H7 (cell line): ENCODE data around the gene TSNAX. TPM values are rescaled to one million over a fixed set of nuclear protein-coding genes. Genes with fewer than 3 reads are reported as not detected.

Experiments used
- DNase-seq: peaks from one replicate; pipeline ENCODE4 v3.0.0; 2012
- H3K27me3 ChIP-seq: 2 replicates; pipeline ENCODE4 v1.6.0; 2011; ENCODE audit warnings: mild to moderate bottlenecking, low read length; ENCODE audit not compliant: control insufficient read depth, insufficient read depth
- H3K36me3 ChIP-seq: replicated peaks from 2 replicates; pipeline ENCODE4 v1.5.1; 2011; ENCODE audit warnings: low read length; ENCODE audit not compliant: control insufficient read depth, insufficient read depth
- H3K4me3 ChIP-seq: 2 replicates; pipeline ENCODE4 v1.5.1; 2011; ENCODE audit warnings: low read depth, mild to moderate bottlenecking, control low read depth, low read length, moderate library complexity; ENCODE audit not compliant: insufficient read depth
- total RNA-seq: library from RNA; depleted of rRNA; stranded (reverse); fragments of >200 nt; shearing (Covaris generic); gene quantifications from 2 replicates; pipeline ENCODE4 v1.2.3, GENCODE V29; 2014

Gene TSNAX
- total RNA-seq, 1 experiment from 2014 or later = 51.0 TPM

DNA sequence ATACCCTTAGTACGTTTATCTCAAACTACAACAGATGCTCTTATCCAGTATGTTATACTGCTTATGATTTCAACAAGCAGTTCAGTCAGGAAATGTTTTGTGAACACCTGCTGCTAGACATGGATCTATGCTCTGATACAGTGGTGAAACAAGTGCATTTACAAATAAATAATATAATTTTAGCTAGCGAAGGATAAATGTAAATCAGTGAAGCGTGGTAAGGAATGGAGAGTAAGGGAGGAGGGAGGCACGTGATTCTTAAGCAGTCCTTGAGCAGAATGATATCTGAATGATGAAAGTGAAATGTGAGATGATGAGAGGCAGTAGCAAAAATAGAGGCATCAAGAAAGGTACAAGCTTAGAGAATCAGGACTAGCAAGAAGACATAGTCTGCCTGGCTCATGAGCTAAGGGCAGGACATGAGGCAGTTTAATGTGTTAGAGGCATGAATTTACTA, 6.3 kb downstream of the TSNAX start:
- peaks cover 2% of the 10 kb centered on the region for H3K36me3 ChIP-seq
- H3K4me3 ChIP-seq = no peak overlapping the region
- DNase-seq = no peak
- H3K27me3 ChIP-seq = no peaks in the 10 kb centered on the region

- no peaks in the 10 kb centered on the region; the same call in none of the 2 replicates for H3K36me3 ChIP-seq
- no peaks in the 10 kb centered on the region for H3K27me3 ChIP-seq
- no peak for DNase-seq
- no peak overlapping the region for H3K4me3 ChIP-seq
Measured at GRCh38 chr1:231536099-231536498, 7.6 kb downstream of the TSNAX start.

DNA sequence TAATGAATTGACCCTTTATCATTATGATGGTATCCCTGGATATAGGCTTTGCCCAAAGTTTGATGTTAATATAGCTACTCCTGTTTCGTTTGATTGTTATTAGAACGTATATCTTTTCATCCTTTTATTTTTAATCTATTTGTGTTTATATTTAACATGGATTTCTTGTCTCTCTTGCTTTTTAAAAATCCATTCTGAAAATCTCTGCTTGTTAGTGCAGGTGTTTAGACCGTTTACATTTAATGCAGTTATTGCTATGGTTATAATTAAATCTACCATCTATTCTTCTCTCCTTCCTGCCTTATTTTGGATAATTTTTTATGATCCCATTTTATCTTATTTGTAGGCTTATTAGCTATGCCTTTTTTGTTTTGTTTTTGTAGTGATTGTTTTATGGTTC, 12.4 kb downstream of the TSNAX start:
- H3K27me3 ChIP-seq = no peaks in the 10 kb centered on the region
- no peak for DNase-seq
- H3K36me3 ChIP-seq = peaks cover 5% of the 10 kb centered on the region
- H3K4me3 ChIP-seq = no peak overlapping the region

DNA sequence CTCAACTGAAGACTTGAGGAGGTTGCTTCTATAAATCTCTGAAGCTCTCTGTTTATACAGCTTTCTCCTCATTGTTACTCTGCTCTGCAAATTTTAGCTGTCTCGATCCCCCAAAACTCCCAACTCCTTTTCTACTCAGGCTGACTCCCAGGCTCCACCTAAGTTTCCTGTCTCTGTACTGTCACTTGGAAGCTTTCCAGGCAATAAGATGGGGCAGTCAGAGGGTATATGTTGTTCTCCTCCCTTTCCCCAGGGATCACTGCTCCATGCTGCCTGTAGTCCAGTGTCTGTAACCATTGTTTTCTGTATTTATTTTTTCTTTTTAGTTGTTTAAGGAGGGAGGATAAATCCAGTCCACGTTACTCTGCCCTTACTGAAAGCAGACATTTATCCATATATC, 13.4 kb downstream of the TSNAX start:
- H3K36me3 ChIP-seq = peaks cover 5% of the 10 kb centered on the region
- H3K4me3 ChIP-seq = no peak overlapping the region
- no peak for DNase-seq
- no peaks in the 10 kb centered on the region for H3K27me3 ChIP-seq

- H3K36me3 ChIP-seq = peaks cover 5% of the 10 kb centered on the region
- no peak overlapping the region for H3K4me3 ChIP-seq
- H3K27me3 ChIP-seq = no peaks in the 10 kb centered on the region
- DNase-seq = no peak
Measured at GRCh38 chr1:231544943-231545592, 16.6 kb downstream of the TSNAX start.

DNA sequence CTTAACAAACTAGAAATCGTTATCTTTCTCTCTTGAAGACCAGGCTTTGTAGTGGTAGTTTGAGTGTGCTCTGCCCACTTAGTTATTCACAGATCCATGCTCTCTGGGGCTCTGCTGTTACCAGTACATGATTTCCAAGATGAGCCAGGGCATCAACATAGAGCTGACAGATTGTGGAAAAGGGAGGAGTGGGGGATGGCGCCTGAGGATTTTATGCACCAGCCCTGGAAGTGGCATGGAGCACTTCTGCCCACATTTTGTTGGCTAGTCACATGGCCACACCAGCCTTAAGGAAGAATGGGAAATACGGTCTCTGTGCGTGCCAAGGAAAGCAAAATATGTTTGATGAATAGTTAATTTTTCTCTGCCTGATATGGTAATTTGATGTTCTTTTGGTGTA, 18.2 kb downstream of the TSNAX start:
- Histone ChIP-seq H3K4me3 (no peak overlapping the region), H3K36me3 (peaks cover 4% of the 10 kb centered on the region), H3K27me3 (no peaks in the 10 kb centered on the region)
- no peak for DNase-seq

DNA sequence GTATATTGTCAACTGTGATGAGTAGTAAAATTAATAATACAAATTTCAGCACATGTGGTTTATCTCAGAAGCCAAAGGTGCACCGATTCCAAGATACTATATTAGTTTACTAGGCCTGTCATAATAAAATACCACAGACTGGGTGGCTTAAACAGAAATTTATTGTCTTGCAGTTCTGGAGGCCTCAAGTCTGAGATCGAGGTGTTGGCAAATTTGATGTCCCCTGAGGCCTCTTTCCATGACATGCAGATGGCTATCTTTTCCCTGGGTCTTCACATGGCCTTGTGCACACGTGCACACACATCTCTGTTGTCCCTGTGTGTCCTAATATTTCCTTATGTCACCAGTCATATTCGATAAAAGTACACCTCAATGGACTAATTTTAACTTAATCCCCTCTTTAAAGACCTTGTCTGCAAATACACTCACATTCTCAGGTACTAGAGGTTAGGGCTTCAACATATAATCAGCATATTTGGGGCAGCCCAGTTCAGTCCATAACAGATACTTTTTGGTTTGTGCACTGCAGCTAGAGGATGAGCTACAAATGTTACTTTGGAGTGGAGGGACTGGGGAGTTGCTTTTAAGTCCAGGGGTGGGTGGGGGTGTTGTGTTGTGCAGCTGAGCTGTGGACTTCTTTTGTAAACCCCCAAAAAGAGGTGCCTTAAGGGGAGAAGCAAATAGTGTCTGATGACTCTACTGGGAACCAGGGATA, 21.4 kb downstream of the TSNAX start:
- no peak for DNase-seq
- no peak overlapping the region for H3K4me3 ChIP-seq

DNA sequence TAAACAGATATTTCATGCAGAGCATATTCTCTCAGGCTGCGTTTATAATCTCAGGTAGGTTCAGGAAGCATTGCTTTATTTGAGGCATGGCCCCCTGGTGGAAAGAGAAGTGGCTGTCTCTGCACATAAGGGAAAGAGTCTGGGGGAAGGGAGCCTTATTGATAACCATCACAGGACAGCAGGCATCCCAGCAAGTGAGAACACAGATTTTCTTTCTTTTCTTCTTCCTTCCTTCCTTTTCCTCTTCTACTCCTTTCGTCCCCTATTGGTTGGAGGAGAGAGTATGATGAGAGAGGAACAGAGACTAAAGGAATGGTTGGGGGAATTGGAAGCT, 21.9 kb downstream of the TSNAX start:
- H3K4me3 ChIP-seq = no peak overlapping the region
- no peaks in the 10 kb centered on the region for H3K36me3 ChIP-seq
- no peaks in the 10 kb centered on the region for H3K27me3 ChIP-seq
- peak; percentile 57 for DNase-seq

More for the DNA sequence above, 21.4 kb downstream of the TSNAX start:
- H3K27me3 ChIP-seq = no peaks in the 10 kb centered on the region
- H3K36me3 ChIP-seq = no peaks in the 10 kb centered on the region

- no peak for DNase-seq
- Histone ChIP-seq H3K27me3 (no peaks in the 10 kb centered on the region), H3K36me3 (no peaks in the 10 kb centered on the region), H3K4me3 (no peak overlapping the region)
Measured at GRCh38 chr1:231553320-231553719, 24.9 kb downstream of the TSNAX start.

DNA sequence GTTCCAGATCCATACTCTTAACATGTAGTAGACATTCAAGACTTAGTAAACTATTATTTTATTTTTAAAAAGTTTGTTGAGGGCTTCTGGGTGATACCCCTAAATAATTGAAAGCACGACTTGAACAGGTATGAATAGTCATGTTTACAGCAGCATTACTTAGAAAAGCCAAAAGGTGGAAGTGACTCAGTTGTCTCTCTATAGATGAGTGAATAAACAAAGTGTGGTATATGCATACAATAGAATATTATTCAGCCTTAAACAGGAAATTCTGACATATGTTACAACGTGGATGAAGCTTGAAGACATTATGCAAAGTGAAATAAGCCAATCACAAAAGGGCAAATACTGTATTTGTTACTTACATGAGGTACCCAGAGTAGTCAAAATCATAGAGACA, 26.5 kb downstream of the TSNAX start:
- no peak overlapping the region for H3K4me3 ChIP-seq
- DNase-seq = no peak
- H3K36me3 ChIP-seq = no peaks in the 10 kb centered on the region
- no peaks in the 10 kb centered on the region for H3K27me3 ChIP-seq

DNA sequence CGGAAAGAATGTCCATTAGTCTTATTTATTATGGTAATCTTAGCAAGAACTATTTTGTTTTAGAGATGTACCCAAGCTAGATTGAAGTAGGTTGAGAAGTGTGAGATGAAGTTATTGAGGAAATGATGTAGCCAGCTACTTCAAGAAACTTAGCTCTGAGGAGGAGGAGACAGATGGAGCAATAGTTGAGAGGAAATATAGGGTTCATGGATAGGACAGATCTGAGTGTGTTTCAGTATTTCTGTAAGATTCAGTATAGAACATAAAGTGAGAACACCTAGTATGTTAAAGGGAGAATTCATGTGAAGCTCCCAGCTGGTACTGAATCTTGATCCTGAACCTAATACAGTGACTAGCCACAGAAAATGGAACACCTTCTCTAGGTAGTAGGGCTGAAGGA, 28.9 kb downstream of the TSNAX start:
- Histone ChIP-seq H3K27me3 (no peaks in the 10 kb centered on the region), H3K4me3 (no peak overlapping the region), H3K36me3 (no peaks in the 10 kb centered on the region; the same call in 1 of the 2 replicates)
- no peak for DNase-seq

- no peaks in the 10 kb centered on the region; the same call in 1 of the 2 replicates for H3K36me3 ChIP-seq
- DNase-seq = no peak
Measured at GRCh38 chr1:231557898-231558707, 29.6 kb downstream of the TSNAX start.

GRCh38 chr1:231558708-231559185, 30.3 kb downstream of the TSNAX start:
- no peaks in the 10 kb centered on the region; the same call in 1 of the 2 replicates for H3K36me3 ChIP-seq

More at GRCh38 chr1:231557898-231558707, 29.6 kb downstream of the TSNAX start:
- no peak overlapping the region for H3K4me3 ChIP-seq
- no peaks in the 10 kb centered on the region for H3K27me3 ChIP-seq

GRCh38 chr1:231561647-231562383, 33.3 kb downstream of the TSNAX start:
- no peak overlapping the region for H3K4me3 ChIP-seq
- DNase-seq = no peak
- H3K36me3 ChIP-seq = no peaks in the 10 kb centered on the region; the same call in 1 of the 2 replicates
- H3K27me3 ChIP-seq = no peaks in the 10 kb centered on the region

More at GRCh38 chr1:231558708-231559185, 30.3 kb downstream of the TSNAX start:
- Histone ChIP-seq H3K4me3 (no peak overlapping the region), H3K27me3 (no peaks in the 10 kb centered on the region)
- DNase-seq = no peak
